ENCODE measurements around the gene ARHGAP4.

The ARHGAP4 gene

GRCh38 chrX:153967536-153968224, 41.6 kb upstream of the ARHGAP4 start:
- Mint-ChIP-seq H3K4me1 (ENCODE audit: low read depth) (peaks cover 30% of the 10 kb centered on the region), H3K4me3 (peak overlapping the region; percentile 92), H3K9me3 (no peaks in the 10 kb centered on the region), H3K27ac (peak overlapping the region; percentile 86), H3K36me3 (ENCODE audit: low read depth) (peaks cover 21% of the 10 kb centered on the region), H3K27me3 (no peaks in the 10 kb centered on the region)

GRCh38 chrX:153966841-153967535, 40.9 kb upstream of the ARHGAP4 start:
- H3K4me1 Mint-ChIP-seq (ENCODE audit: low read depth) = peaks cover 30% of the 10 kb centered on the region

DNA sequence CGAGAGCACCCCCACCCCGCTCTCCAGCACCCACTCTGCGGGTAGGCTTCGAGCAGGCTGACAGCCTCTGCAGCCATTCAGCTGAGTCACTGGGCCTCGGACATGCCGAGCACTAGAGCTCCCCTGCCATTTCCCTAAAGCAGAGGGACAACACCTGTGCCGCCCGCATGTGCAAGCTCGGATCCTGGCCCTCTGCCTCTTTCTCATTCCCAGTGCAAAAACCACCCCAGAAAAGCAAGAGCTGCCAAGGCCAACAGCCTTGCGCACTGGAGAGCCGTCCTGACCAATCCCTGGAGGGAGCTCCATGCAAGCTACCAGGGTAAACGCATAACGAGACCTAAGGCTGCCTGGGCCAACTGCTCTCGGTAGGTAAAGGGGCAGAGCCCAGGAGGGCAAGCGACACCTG, 40.2 kb upstream of the ARHGAP4 start:
- Mint-ChIP-seq H3K4me3 (peak overlapping the region; percentile 92), H3K36me3 (ENCODE audit: low read depth) (peaks cover 26% of the 10 kb centered on the region), H3K4me1 (ENCODE audit: low read depth) (peaks cover 30% of the 10 kb centered on the region), H3K27me3 (no peaks in the 10 kb centered on the region), H3K9me3 (no peaks in the 10 kb centered on the region), H3K27ac (peak overlapping the region; percentile 86)

More at GRCh38 chrX:153966841-153967535, 40.9 kb upstream of the ARHGAP4 start:
- Mint-ChIP-seq H3K27ac (peak overlapping the region; percentile 86), H3K9me3 (no peaks in the 10 kb centered on the region), H3K27me3 (no peaks in the 10 kb centered on the region), H3K36me3 (ENCODE audit: low read depth) (peaks cover 25% of the 10 kb centered on the region), H3K4me3 (peak overlapping the region; percentile 92)

DNA sequence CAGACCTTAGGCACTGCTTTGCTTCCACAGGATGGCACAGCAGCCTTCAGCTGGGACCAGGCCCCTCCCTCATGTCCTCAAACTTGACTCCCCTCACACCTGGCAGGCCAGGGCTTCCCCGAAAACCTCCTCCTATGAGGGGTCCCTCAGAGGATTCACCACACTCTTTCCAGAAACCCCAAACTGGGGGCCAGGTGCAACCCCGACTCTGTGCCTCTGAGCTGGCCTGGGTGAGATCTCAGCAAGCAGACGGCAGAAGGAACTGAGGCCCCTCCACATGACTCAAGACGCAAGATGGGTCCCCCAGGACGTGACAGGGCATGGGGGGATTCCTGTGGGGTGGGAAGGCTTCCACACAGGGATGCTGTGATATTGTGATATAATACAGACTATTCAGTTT, 39.3 kb upstream of the ARHGAP4 start:
- Mint-ChIP-seq H3K27me3 (no peaks in the 10 kb centered on the region), H3K9me3 (no peaks in the 10 kb centered on the region), H3K4me1 (ENCODE audit: low read depth) (peaks cover 30% of the 10 kb centered on the region), H3K27ac (peak overlapping the region; percentile 45), H3K36me3 (ENCODE audit: low read depth) (peaks cover 32% of the 10 kb centered on the region), H3K4me3 (no peak overlapping the region)

DNA sequence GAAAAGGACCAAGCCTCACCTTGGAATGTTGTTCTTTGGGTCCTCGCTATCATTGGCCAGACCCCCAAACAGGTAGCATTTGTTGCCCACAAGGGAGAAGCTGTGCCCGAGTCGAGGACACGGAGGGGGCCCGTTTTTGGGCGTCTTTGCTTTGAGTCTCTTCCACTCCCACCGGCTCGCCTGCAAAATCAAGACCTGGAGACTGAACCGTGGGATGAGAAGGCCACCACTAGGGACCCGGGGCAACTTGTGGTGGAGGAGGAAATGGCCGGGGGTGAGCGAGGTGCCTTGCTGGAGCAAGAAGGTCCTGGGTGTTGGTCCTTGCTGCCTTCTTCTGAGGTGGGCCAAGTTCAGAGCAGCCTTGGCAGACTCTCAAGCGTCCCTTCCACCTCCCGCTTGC, 38.0 kb upstream of the ARHGAP4 start:
- H3K4me1 Mint-ChIP-seq (ENCODE audit: low read depth) = peaks cover 30% of the 10 kb centered on the region
- no peak overlapping the region for H3K27ac Mint-ChIP-seq
- H3K27me3 Mint-ChIP-seq = no peaks in the 10 kb centered on the region
- no peak overlapping the region for H3K4me3 Mint-ChIP-seq
- H3K9me3 Mint-ChIP-seq = no peaks in the 10 kb centered on the region
- H3K36me3 Mint-ChIP-seq (ENCODE audit: low read depth) = peaks cover 26% of the 10 kb centered on the region

GRCh38 chrX:153963546-153963945, 37.5 kb upstream of the ARHGAP4 start:
- Mint-ChIP-seq H3K4me1 (ENCODE audit: low read depth) (peaks cover 30% of the 10 kb centered on the region), H3K27ac (no peak overlapping the region)

DNA sequence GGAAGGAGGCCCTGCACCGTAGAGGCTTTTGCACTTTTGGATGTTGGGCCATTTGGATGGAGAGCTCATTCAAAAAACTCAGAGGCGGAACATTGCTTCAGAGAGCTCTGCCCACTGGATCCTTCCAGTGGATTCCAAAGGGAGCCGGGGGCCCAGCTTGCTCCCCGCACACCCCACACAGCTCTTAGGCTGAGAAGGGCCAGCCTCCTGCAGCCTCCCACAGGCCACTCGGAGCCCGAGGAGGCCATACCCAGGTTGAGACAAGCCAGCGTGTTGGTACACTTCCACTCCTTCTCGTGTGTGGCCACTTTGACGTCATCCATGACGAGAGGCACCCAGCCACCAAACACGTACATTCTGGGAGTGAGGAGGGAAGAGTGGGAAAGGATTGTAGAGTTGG, 35.2 kb upstream of the ARHGAP4 start:
- no peaks in the 10 kb centered on the region for H3K27me3 Mint-ChIP-seq
- H3K27ac Mint-ChIP-seq = no peak overlapping the region
- H3K4me3 Mint-ChIP-seq = no peak overlapping the region
- peaks cover 9% of the 10 kb centered on the region for H3K4me1 Mint-ChIP-seq (ENCODE audit: low read depth)
- no peaks in the 10 kb centered on the region for H3K9me3 Mint-ChIP-seq
- H3K36me3 Mint-ChIP-seq (ENCODE audit: low read depth) = peaks cover 13% of the 10 kb centered on the region

More at GRCh38 chrX:153963546-153963945, 37.5 kb upstream of the ARHGAP4 start:
- H3K27me3 Mint-ChIP-seq = no peaks in the 10 kb centered on the region
- peaks cover 26% of the 10 kb centered on the region for H3K36me3 Mint-ChIP-seq (ENCODE audit: low read depth)
- H3K9me3 Mint-ChIP-seq = no peaks in the 10 kb centered on the region
- H3K4me3 Mint-ChIP-seq = no peak overlapping the region

GRCh38 chrX:153960786-153961185, 34.7 kb upstream of the ARHGAP4 start:
- Mint-ChIP-seq H3K27ac (no peak overlapping the region), H3K36me3 (ENCODE audit: low read depth) (peaks cover 14% of the 10 kb centered on the region), H3K9me3 (no peaks in the 10 kb centered on the region), H3K27me3 (no peaks in the 10 kb centered on the region), H3K4me1 (ENCODE audit: low read depth) (peaks cover 4% of the 10 kb centered on the region), H3K4me3 (no peak overlapping the region)

DNA sequence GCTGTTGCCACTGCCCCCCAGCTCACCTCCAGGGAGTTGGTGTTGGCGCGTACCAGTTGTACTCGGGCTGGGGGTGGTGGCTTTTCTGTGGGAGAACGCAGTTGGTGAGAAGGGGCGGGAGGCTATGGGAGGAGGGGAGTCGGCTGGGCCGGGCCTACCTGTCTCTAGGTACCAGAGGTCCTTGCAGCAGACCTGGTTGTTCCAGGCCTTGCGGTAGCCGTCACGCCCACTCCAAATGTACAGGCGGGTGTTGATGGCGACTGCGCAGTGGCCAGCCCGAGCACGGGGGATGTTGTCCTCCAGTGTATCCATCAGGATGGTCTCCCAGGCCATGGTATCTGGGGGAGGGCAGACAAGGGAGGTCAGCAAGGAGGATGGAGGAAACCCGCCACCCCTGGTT, 34.0 kb upstream of the ARHGAP4 start:
- H3K4me3 Mint-ChIP-seq = no peak overlapping the region
- H3K27me3 Mint-ChIP-seq = no peaks in the 10 kb centered on the region
- no peaks in the 10 kb centered on the region for H3K4me1 Mint-ChIP-seq (ENCODE audit: low read depth)
- no peaks in the 10 kb centered on the region for H3K9me3 Mint-ChIP-seq
- H3K36me3 Mint-ChIP-seq (ENCODE audit: low read depth) = peaks cover 17% of the 10 kb centered on the region
- no peak overlapping the region for H3K27ac Mint-ChIP-seq

DNA sequence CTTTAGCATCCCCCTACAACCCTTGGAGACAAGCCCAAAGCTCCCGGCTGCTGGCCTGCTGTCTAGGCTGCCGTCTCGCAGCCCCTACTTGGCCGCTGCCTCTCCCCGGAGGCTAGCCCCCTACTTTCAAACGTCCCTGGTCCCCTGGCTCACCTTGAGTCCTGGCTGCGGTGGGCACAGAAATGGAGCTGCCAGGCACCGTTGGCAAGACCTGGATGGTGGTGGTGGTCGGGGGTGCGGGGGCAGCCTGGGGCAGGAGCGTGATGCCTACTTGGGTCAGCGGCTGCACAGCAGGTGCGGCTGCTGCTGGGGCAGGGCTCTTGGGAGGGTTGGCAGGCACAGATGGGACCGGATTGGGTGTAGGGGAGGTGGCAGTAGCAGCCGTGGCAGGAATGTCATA, 33.6 kb upstream of the ARHGAP4 start:
- Mint-ChIP-seq H3K9me3 (no peaks in the 10 kb centered on the region), H3K4me3 (no peak overlapping the region), H3K27ac (no peak overlapping the region), H3K4me1 (ENCODE audit: low read depth) (no peaks in the 10 kb centered on the region), H3K36me3 (ENCODE audit: low read depth) (peaks cover 17% of the 10 kb centered on the region), H3K27me3 (no peaks in the 10 kb centered on the region)

GRCh38 chrX:153958605-153959004, 32.5 kb upstream of the ARHGAP4 start:
- Mint-ChIP-seq H3K27ac (no peak overlapping the region), H3K36me3 (ENCODE audit: low read depth) (peaks cover 17% of the 10 kb centered on the region), H3K9me3 (no peaks in the 10 kb centered on the region), H3K4me1 (ENCODE audit: low read depth) (no peaks in the 10 kb centered on the region), H3K27me3 (no peaks in the 10 kb centered on the region), H3K4me3 (no peak overlapping the region)

GRCh38 chrX:153957224-153957623, 31.2 kb upstream of the ARHGAP4 start:
- Mint-ChIP-seq H3K36me3 (ENCODE audit: low read depth) (peaks cover 12% of the 10 kb centered on the region), H3K27ac (peak overlapping the region; percentile 16), H3K27me3 (no peaks in the 10 kb centered on the region), H3K4me1 (ENCODE audit: low read depth) (no peaks in the 10 kb centered on the region), H3K4me3 (no peak overlapping the region), H3K9me3 (no peaks in the 10 kb centered on the region)

DNA sequence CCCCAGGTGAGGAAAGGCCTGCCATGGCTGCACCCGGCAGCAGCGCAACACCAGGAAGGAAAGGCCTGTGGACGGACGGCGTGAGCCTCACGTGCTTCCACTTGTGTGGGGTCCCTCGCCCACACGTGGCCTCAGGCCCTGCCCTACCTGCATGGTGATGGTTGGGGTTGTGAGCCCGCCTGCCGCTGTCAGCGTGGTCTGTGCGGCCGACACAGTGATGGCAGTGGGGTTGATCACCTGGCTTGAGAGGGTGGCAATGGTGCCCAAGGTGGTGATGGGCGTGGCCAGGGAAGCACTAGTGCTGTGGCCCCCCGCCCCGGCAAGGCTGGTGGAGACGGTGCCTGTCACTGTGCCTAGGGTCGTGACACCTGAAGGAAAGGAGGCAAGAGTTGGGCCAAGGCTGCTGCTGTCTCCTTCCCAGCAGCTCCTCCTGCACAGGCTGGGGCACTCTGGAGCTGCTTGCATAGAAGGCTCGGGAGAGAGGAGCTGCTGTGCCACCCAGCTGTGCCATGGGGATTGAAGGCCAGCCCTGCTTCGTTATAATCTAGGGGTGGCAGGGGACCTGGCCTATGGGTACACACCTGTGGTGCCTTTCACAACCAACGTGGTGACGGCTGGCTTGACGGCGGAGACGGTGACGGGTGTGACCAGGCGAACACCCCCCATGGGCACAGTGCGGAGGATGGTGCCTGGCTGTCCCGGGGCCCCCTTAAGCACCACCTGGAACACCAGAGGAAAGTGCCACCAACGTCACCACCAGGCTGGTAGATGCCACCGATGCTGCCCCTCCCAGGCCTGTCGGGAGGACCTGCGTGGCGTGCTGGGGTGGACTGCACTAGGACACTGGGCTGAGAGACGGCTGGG, 30.2 kb upstream of the ARHGAP4 start:
- Mint-ChIP-seq H3K9me3 (no peaks in the 10 kb centered on the region), H3K27me3 (no peaks in the 10 kb centered on the region), H3K4me3 (no peak overlapping the region), H3K4me1 (ENCODE audit: low read depth) (peaks cover 3% of the 10 kb centered on the region), H3K27ac (peak overlapping the region; percentile 76), H3K36me3 (ENCODE audit: low read depth) (peaks cover 12% of the 10 kb centered on the region)

- H3K9me3 Mint-ChIP-seq = no peaks in the 10 kb centered on the region
- no peak overlapping the region for H3K27ac Mint-ChIP-seq
- H3K4me1 Mint-ChIP-seq (ENCODE audit: low read depth) = peaks cover 13% of the 10 kb centered on the region
- no peak overlapping the region for H3K4me3 Mint-ChIP-seq
- no peaks in the 10 kb centered on the region for H3K27me3 Mint-ChIP-seq
- H3K36me3 Mint-ChIP-seq (ENCODE audit: low read depth) = peaks cover 15% of the 10 kb centered on the region
Observed at GRCh38 chrX:153955228-153955732, 29.2 kb upstream of the ARHGAP4 start.

Data from stimulated activated naive CD8-positive, alpha-beta T cell treated with anti-CD3 and anti-CD28 coated beads, Interleukin-15, Interleukin-2, amounts not matched to agents 100 ng/mL and 50 ng/mL, for 24 hours (primary cell).